CD4-positive, alpha-beta T cell (primary cell): Measurements from ENCODE around the gene RHBDD3. TPM values are rescaled to one million over a fixed set of nuclear protein-coding genes. Genes with fewer than 3 reads are reported as not detected.

ENCODE experiments used
- ATAC-seq: fragments of 200-7000 bp; cut with Tn5 transposase; one replicate; pipeline ENCODE4 v1.10.0; 2022; ENCODE audit warnings: mild to moderate bottlenecking; ENCODE audit not compliant: poor library complexity
- CTCF ChIA-PET: fragments of 350-600 bp; sonication (Branson Sonifier 250); formaldehyde crosslinking; loops from one replicate; lab custom pipeline; 2021; ENCODE audit warnings: antibody characterized with exemption, inconsistent platforms; lab: Charles Lee
- POLR2A ChIA-PET: fragments of 350-600 bp; sonication (Branson Sonifier 250); formaldehyde crosslinking; loops from one replicate; lab custom pipeline; 2021; ENCODE audit warnings: antibody characterized with exemption, inconsistent platforms; lab: Charles Lee
- DNase-seq, 14 experiments: peaks; one replicate each; pipeline ENCODE4 v3.0.0-alpha.2; 2013 to 2020; ENCODE audit warnings: mixed read lengths in 2 of 14
- H3K27ac ChIP-seq, 2 donors: one replicate each; pipeline versions ENCODE4 v1.5.1 to v1.7.0; 2013; ENCODE audit warnings: low read length in 2 of 2, low read depth in 1 of 2, mild to moderate bottlenecking in 1 of 2
- H3K27me3 ChIP-seq, 2 experiments: 1 replicate in 1 of 2; 2 replicates in 1 of 2; pipeline versions ENCODE4 v1.6.1 to v1.7.0; 2013; ENCODE audit warnings: low read length in 2 of 2, control low read depth in 1 of 2, mild to moderate bottlenecking in 1 of 2, moderate library complexity in 1 of 2; ENCODE audit not compliant: insufficient read depth in 2 of 2, control insufficient read depth in 1 of 2
- H3K36me3 ChIP-seq: one replicate; pipeline ENCODE4 v1.6.1; 2013; ENCODE audit warnings: low read length, control low read depth; ENCODE audit not compliant: insufficient read depth
- H3K4me1 ChIP-seq: one replicate; pipeline ENCODE4 v1.6.1; 2013; ENCODE audit warnings: low read length, control low read depth; ENCODE audit not compliant: insufficient read depth
- H3K4me3 ChIP-seq: one replicate; pipeline ENCODE4 v1.5.1; 2013; ENCODE audit warnings: mild to moderate bottlenecking, low read length, moderate library complexity
- H3K9me3 ChIP-seq, 2 experiments: 1 replicate in 1 of 2; 2 replicates in 1 of 2; pipeline versions ENCODE4 v1.6.1 to v1.7.0; 2013; ENCODE audit warnings: low read length in 2 of 2, mild to moderate bottlenecking in 2 of 2, control low read depth in 1 of 2, moderate library complexity in 1 of 2; ENCODE audit not compliant: control insufficient read depth in 1 of 2, insufficient read depth in 1 of 2
- H3K27ac Mint-ChIP-seq: one replicate; pipeline ENCODE4 v1.8.0; 2020; ENCODE audit warnings: mixed read lengths
- H3K27me3 Mint-ChIP-seq: one replicate; pipeline ENCODE4 v1.8.0; 2021; ENCODE audit warnings: mixed read lengths
- H3K36me3 Mint-ChIP-seq: one replicate; pipeline ENCODE4 v1.8.0; 2021; ENCODE audit warnings: low read depth, mixed read lengths
- H3K4me1 Mint-ChIP-seq: one replicate; pipeline ENCODE4 v1.8.0; 2021; ENCODE audit warnings: low read depth, mixed read lengths
- H3K4me3 Mint-ChIP-seq: one replicate; pipeline ENCODE4 v1.8.0; 2020; ENCODE audit warnings: mild to moderate bottlenecking, mixed read lengths
- H3K9me3 Mint-ChIP-seq: one replicate; pipeline ENCODE4 v1.8.0; 2020; ENCODE audit warnings: mixed read lengths
- CTCF ChIP-seq: fragments of 200-600 bp; IDR thresholded peaks from one replicate; pipeline ENCODE4 v1.8.0; 2022; ENCODE audit warnings: antibody characterized with exemption, mild to moderate bottlenecking
- intact Hi-C, 2 experiments: fragments of 100-400 bp; cut with DNase I in 1 of 2; cut with micrococcal nuclease in 1 of 2; formaldehyde crosslinking; loops; one replicate each; pipeline versions ENCODE4 v1.15.1 to v1.9.0; 2023 to 2025; cut with DNase I, micrococcal nuclease
- total RNA-seq, 174 experiments: library from RNA in 2 of 174; stranded (reverse) in 2 of 174; gene quantifications; one replicate each; pipeline ENCODE4 v1.2.3 and lab custom pipeline; 2021 to 2026

Gene RHBDD3
- total RNA-seq, 2 experiments from 2014 or later = 9.0 to 11.7 TPM

- ChIA-PET POLR2A (no interaction called here), CTCF (no interaction called here)
- peaks cover 9% of the 10 kb centered on the region for H3K36me3 ChIP-seq
- no peaks in the 10 kb centered on the region for H3K4me1 Mint-ChIP-seq
- no peak for TF ChIP-seq CTCF
- no peak overlapping the region for H3K27ac ChIP-seq
- intact Hi-C loops = loop anchor here in 1 of 2 experiments (10.0 kb wide), 2 partner anchors 294 to 1336 kb away; partner anchors contain the start of gene THOC5
- no peaks in the 10 kb centered on the region for H3K27me3 Mint-ChIP-seq
- H3K9me3 ChIP-seq = no peaks in the 10 kb centered on the region
- H3K4me3 ChIP-seq = no peak overlapping the region
- no peak overlapping the region for H3K27ac Mint-ChIP-seq
- no peaks in the 10 kb centered on the region for H3K4me1 ChIP-seq
- H3K9me3 Mint-ChIP-seq = no peaks in the 10 kb centered on the region
- ATAC-seq (no peak), DNase-seq (no peak)
- no peaks in the 10 kb centered on the region for H3K36me3 Mint-ChIP-seq
- no peak overlapping the region for H3K4me3 Mint-ChIP-seq
- no peaks in the 10 kb centered on the region for H3K27me3 ChIP-seq
Measured at GRCh38 chr22:29260601-29261315, 7.0 kb downstream of the RHBDD3 start.

- H3K9me3 ChIP-seq = no peaks in the 10 kb centered on the region
- Mint-ChIP-seq H3K27ac (no peak overlapping the region), H3K36me3 (no peaks in the 10 kb centered on the region), H3K4me3 (no peak overlapping the region), H3K4me1 (no peaks in the 10 kb centered on the region), H3K9me3 (no peaks in the 10 kb centered on the region), H3K27me3 (no peaks in the 10 kb centered on the region)
- H3K4me1 ChIP-seq = no peaks in the 10 kb centered on the region
- DNase-seq (no peak), ATAC-seq (no peak)
- no peak overlapping the region for H3K27ac ChIP-seq
- peaks cover 6% of the 10 kb centered on the region for H3K36me3 ChIP-seq
- ChIA-PET POLR2A (no interaction called here), CTCF (no interaction called here)
- H3K4me3 ChIP-seq = no peak overlapping the region
- H3K27me3 ChIP-seq = no peaks in the 10 kb centered on the region
- no peak for TF ChIP-seq CTCF
- intact Hi-C loops = loop anchor here in 1 of 2 experiments (10.0 kb wide), 2 partner anchors 295 to 1335 kb away; partner anchors contain the start of gene THOC5
Measured at GRCh38 chr22:29260031-29260560, 7.7 kb downstream of the RHBDD3 start.

GRCh38 chr22:29259253-29259899 is 8.4 kb downstream of the RHBDD3 start:
- Histone ChIP-seq H3K4me1 (no peaks in the 10 kb centered on the region), H3K4me3 (no peak overlapping the region), H3K36me3 (peaks cover 3% of the 10 kb centered on the region), H3K27me3 (no peaks in the 10 kb centered on the region), H3K27ac (no peak overlapping the region), H3K9me3 (peaks cover 0 to under 1% of the 10 kb centered on the region in 2 experiments)
- intact Hi-C loops = no loop called here
- TF ChIP-seq CTCF = no peak
- POLR2A ChIA-PET = no interaction called here
- Mint-ChIP-seq H3K4me3 (no peak overlapping the region), H3K36me3 (no peaks in the 10 kb centered on the region), H3K9me3 (no peaks in the 10 kb centered on the region), H3K27me3 (no peaks in the 10 kb centered on the region), H3K27ac (no peak overlapping the region), H3K4me1 (no peaks in the 10 kb centered on the region)
- CTCF ChIA-PET = no interaction called here
- ATAC-seq = no peak
- no peak for DNase-seq
